BLaER1 (cell line): ENCODE data around the gene RNFT2.
A peak's percentile ranks its signal among the peaks of the same experiment; 100 is the strongest.

Experiments
- H3K27ac ChIP-seq: shearing (Covaris generic); formaldehyde crosslinking; 2 replicates; pipeline ENCODE4 v1.8.1; 2022
- H3K27me3 ChIP-seq: shearing (Covaris generic); formaldehyde crosslinking; 2 replicates; pipeline ENCODE4 v1.8.1; 2022
- H3K36me3 ChIP-seq: shearing (Covaris generic); formaldehyde crosslinking; 2 replicates; pipeline ENCODE4 v1.8.1; 2022
- H3K4me1 ChIP-seq: shearing (Covaris generic); formaldehyde crosslinking; 2 replicates; pipeline ENCODE4 v1.8.1; 2022
- H3K4me2 ChIP-seq: shearing (Covaris generic); formaldehyde crosslinking; 2 replicates; pipeline ENCODE4 v1.8.1; 2022
- H3K4me3 ChIP-seq: shearing (Covaris generic); formaldehyde crosslinking; 2 replicates; pipeline ENCODE4 v1.8.1; 2022
- H3K9ac ChIP-seq: shearing (Covaris generic); formaldehyde crosslinking; 2 replicates; pipeline ENCODE4 v1.8.1; 2022
- H3K9me3 ChIP-seq: shearing (Covaris generic); formaldehyde crosslinking; 2 replicates; pipeline ENCODE4 v1.8.1; 2022
- H4K20me1 ChIP-seq: shearing (Covaris generic); formaldehyde crosslinking; 2 replicates; pipeline ENCODE4 v1.8.1; 2022
- Cebpa-rat ChIP-seq: shearing (Covaris generic); IDR thresholded peaks from 2 replicates; pipeline ENCODE4 v1.8.1; 2022

Gene RNFT2

DNA sequence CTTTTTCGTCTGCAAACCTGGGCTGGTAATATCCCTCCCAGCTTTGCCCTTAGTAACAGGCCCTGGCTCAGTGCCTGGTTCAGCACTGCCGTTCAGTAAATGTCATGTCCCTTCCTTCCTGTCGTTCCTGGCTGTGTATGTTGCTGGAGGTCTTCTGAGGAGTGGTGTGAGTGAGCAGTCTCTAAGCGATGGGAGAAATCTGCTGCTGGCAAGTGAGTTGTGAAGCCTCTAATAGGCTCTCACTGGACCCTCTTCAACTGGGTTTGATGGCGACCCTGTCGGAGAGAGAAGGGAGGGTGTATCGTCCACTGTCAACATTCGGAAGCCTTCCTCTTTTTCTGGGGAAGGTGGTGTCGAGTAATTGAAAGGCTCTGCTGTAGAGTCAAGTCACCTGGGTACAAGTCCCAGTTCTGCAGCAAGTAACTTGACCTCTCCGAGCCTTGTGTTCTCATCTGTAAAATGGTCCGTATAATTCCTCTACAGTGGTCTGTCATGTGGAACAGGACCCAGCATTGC lies 80.3 kb downstream of the RNFT2 start:
- Histone ChIP-seq H3K9me3 (no peaks in the 10 kb centered on the region), H3K27ac (peak overlapping the region; percentile 84), H3K4me3 (peak overlapping the region; percentile 74), H3K4me2 (peak overlapping the region; percentile 93), H3K27me3 (no peaks in the 10 kb centered on the region), H3K9ac (peak overlapping the region; percentile 91), H3K36me3 (no peaks in the 10 kb centered on the region), H3K4me1 (peaks cover 69% of the 10 kb centered on the region), H4K20me1 (no peaks in the 10 kb centered on the region)
- TF ChIP-seq Cebpa-rat = no peak

DNA sequence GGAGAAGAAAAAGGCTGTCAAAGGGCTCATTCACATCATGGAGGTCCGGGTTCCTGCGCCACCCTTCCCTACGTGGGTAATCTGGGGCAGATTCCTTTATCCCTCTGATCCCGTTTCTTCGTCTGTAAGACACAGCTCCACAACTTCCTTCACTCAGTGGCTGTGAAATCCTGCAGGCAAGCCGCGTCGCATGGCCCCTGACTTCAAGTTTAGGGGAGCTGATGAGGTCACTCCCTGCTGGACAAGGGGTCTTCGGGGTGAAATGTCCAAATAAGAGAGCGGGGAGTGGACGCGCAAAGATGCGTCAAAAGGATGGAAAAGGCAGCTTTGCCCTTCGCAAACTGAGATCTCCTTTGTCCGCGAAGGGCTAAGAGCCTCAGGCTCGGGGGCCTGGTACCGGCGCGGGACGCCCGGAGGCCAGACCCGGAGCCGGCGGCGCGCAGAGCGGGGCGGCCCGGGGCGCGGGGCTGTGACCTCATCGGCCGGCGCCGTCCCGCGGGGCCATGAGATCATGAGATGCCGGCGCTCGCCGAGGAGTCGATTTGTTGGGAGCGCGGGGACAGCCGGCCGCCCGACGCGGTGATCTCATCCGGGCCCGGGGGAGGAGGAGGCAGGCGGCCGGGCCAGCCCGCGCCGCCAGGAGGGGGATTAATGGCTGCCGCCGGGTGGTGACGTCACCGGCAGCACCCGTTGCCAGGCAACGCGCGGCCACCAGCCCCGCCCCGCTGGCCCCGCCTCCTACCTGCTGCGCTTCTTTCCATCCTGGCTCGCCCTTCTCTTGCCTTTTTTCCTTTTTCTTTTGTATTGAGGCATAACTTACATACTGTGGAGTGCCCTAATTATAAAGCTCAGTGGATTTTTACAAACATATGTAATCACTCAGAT lies 81.1 kb downstream of the RNFT2 start:
- no peak for TF ChIP-seq Cebpa-rat
- H3K27me3 ChIP-seq = no peaks in the 10 kb centered on the region
- H3K4me1 ChIP-seq = peaks cover 64% of the 10 kb centered on the region

DNA sequence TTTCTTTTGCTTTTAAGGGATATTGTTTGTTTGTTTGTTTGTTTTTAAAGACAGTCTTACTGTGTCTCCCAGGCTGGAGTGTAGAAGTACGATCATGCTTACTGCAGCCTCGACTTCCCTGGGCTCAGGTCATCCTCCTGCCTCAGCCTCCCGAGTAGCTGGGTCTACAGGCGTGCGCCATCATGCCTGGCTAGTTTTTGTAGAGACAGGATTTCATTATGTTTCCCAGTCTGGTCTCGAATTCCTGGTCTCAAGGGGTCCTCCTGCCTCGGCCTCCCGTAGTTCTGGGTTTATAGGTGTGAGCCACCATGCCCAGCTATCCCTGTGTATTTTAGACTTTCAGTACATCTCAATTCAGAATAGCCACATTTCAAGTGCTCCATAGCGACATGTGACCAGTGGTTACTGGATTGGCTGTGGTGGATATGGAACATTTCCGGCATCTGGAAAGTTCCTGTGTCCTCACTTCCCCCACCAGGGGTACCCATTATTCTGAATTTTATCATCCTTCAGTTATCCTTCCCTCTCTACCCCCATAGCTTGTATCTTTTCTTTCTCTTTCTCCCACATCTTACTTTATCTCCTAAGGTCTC lies 82.0 kb downstream of the RNFT2 start:
- Histone ChIP-seq H3K27me3 (no peaks in the 10 kb centered on the region), H3K4me1 (peaks cover 54% of the 10 kb centered on the region), H3K4me3 (no peak overlapping the region), H3K4me2 (peak overlapping the region; percentile 93), H3K9me3 (peaks cover 12% of the 10 kb centered on the region; the same call in 1 of the 2 replicates), H3K27ac (no peak overlapping the region), H3K9ac (no peak overlapping the region), H3K36me3 (peaks cover 7% of the 10 kb centered on the region; the same call in 1 of the 2 replicates), H4K20me1 (no peaks in the 10 kb centered on the region)
- TF ChIP-seq Cebpa-rat = no peak

More for the DNA sequence above, 81.1 kb downstream of the RNFT2 start:
- H3K27ac ChIP-seq = peak overlapping the region; percentile 84
- peak overlapping the region; percentile 91 for H3K9ac ChIP-seq
- H3K4me3 ChIP-seq = peak overlapping the region; percentile 74
- H3K36me3 ChIP-seq = no peaks in the 10 kb centered on the region
- H3K9me3 ChIP-seq = peaks cover 3% of the 10 kb centered on the region; the same call in 1 of the 2 replicates
- H4K20me1 ChIP-seq = no peaks in the 10 kb centered on the region
- peak overlapping the region; percentile 93 for H3K4me2 ChIP-seq

DNA sequence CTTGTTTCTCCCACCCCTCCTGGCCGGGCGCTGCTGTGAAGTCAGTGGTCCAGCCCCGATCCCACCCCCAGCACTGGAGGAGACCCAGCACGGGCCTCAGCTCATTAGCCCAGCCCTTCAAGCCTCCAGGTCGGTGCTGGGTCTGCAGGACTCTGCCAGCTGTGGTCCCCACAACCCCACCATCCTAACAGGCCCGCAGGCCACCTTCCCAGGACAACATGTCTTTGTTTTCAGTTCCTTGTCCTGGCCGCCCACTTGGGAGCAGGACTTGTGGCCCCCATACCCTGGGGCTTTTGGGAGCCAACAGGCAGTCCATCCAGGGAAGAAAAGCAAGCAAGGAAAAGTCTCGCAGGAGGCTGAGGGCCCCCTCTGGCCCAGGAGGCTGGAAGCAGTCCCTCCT lies 83.2 kb downstream of the RNFT2 start:
- Histone ChIP-seq H3K4me1 (peaks cover 43% of the 10 kb centered on the region), H3K4me3 (no peak overlapping the region), H4K20me1 (no peaks in the 10 kb centered on the region), H3K9ac (no peak overlapping the region; the same call in 1 of the 2 replicates), H3K27me3 (no peaks in the 10 kb centered on the region), H3K4me2 (peak overlapping the region; percentile 36), H3K27ac (no peak overlapping the region), H3K9me3 (peaks cover 13% of the 10 kb centered on the region; the same call in 1 of the 2 replicates), H3K36me3 (peaks cover 8% of the 10 kb centered on the region; the same call in 1 of the 2 replicates)
- TF ChIP-seq Cebpa-rat = no peak

DNA sequence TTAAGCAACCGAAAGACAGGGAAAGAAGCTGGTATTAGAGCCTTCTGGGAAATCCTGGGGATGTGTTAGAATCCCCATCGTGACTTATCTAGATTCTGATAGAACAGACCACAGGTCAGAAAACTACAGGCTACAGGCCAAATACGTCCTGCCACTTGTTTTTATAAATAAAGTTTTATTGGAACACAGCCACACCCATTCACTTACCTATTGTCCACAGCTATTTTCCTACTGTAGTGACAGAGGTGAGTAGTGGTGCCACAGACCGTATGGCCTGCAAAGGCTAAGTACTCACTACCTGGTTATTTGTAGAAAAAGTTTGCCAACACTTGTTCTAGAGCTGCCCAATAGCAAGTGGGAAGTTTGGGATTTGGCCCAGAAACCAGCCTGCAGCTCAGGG lies 89.3 kb downstream of the RNFT2 start:
- Histone ChIP-seq H3K4me3 (no peak overlapping the region), H3K36me3 (peaks cover 8% of the 10 kb centered on the region; the same call in 1 of the 2 replicates), H3K4me2 (no peak overlapping the region), H3K27ac (no peak overlapping the region), H3K4me1 (no peaks in the 10 kb centered on the region), H3K27me3 (no peaks in the 10 kb centered on the region), H3K9me3 (peaks cover 13% of the 10 kb centered on the region; the same call in 1 of the 2 replicates), H4K20me1 (no peaks in the 10 kb centered on the region), H3K9ac (no peak overlapping the region)
- TF ChIP-seq Cebpa-rat = no peak

DNA sequence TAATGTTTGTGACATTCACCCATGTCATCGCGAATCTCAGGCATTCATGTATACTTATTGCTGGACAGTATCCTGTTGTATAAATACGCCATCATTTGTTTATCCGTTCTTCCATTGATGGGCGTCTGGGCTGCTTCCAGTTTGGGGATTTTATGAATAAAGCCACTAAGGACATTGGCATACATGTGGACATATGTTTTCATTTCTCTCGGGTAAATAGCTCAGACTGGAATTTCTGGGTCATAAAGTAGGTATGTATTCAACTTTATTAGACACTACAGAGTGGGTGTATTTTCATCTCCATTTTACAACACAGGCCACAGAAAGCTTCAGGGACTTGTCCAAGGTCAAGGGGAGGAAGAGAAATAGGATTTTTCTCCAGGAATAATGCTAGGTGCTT lies 94.2 kb downstream of the RNFT2 start:
- peaks cover 30% of the 10 kb centered on the region for H3K36me3 ChIP-seq
- H3K4me3 ChIP-seq = no peak overlapping the region
- no peaks in the 10 kb centered on the region for H3K27me3 ChIP-seq
- TF ChIP-seq Cebpa-rat = no peak
- no peaks in the 10 kb centered on the region for H4K20me1 ChIP-seq
- H3K9ac ChIP-seq = no peak overlapping the region
- H3K4me2 ChIP-seq = no peak overlapping the region
- peaks cover 6% of the 10 kb centered on the region; the same call in 1 of the 2 replicates for H3K9me3 ChIP-seq
- no peak overlapping the region for H3K27ac ChIP-seq
- no peaks in the 10 kb centered on the region for H3K4me1 ChIP-seq

DNA sequence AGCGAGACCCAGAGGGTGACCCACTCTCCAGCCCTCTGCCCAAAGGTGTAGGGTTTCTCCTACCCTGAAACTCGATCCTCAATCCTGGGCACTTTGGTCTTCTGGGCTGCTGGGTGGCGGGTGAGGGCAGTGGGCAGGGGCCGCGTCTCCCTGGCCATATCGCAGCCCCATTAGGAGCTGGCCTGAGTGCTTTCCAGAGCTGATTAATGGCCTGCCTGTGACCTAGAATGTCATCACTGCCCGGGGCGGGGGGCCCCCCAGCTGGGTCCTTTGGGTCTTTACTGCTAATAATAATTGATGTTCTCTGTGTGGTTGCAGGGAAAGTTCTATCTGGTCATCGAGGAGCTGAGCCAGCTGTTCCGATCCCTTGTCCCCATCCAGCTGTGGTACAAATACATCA lies 95.4 kb downstream of the RNFT2 start:
- Histone ChIP-seq H4K20me1 (no peaks in the 10 kb centered on the region), H3K9me3 (peaks cover 8% of the 10 kb centered on the region), H3K27me3 (no peaks in the 10 kb centered on the region), H3K36me3 (peaks cover 35% of the 10 kb centered on the region), H3K4me1 (no peaks in the 10 kb centered on the region), H3K4me2 (no peak overlapping the region), H3K4me3 (no peak overlapping the region), H3K9ac (no peak overlapping the region), H3K27ac (no peak overlapping the region)
- no peak for TF ChIP-seq Cebpa-rat

DNA sequence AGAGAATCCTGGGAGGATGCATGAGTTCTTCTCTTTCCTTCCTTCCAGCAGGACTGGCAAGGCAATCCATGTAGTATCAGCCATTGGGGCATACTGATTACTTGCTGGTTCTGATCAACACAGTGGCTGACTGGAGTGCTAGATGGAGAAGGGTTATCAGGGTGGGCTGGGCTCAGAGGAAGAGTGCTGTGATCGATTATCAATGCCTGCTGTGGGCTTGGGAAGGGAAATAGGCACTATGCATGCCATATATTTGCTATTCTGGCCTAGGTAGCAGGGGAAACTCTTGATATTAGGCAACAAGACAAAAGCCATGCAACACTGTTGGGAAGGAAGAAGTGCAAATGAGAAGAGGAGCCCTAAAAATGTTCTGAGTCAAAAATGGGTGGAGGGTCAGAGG lies 97.4 kb downstream of the RNFT2 start:
- no peak for TF ChIP-seq Cebpa-rat
- no peak overlapping the region for H3K27ac ChIP-seq
- H3K9ac ChIP-seq = no peak overlapping the region

DNA sequence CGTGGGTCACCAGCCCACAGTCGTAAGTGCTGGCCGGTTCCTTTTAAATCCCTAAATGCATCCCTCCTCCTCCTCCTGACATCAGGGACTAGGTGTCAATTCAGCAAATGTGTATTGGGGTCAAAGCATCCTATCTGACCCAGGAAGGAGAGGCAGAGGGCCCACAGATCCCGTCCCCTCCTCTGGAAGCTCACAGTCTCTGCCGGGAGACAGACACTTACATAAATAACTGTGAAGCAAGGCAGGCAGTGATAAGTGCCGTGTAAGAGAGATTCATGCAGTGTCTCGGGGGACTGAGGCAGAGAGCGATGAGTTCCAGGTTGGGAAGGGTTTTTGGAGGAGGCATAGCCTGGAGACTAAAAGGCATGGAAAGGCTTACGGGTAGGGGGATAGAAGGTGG lies 99.0 kb downstream of the RNFT2 start:
- H3K36me3 ChIP-seq = peaks cover 39% of the 10 kb centered on the region
- no peak for TF ChIP-seq Cebpa-rat
- H3K9me3 ChIP-seq = peaks cover 8% of the 10 kb centered on the region
- H3K9ac ChIP-seq = no peak overlapping the region
- no peaks in the 10 kb centered on the region for H4K20me1 ChIP-seq
- no peaks in the 10 kb centered on the region for H3K4me1 ChIP-seq
- no peaks in the 10 kb centered on the region for H3K27me3 ChIP-seq
- no peak overlapping the region for H3K27ac ChIP-seq
- no peak overlapping the region for H3K4me3 ChIP-seq
- H3K4me2 ChIP-seq = no peak overlapping the region

More for the DNA sequence above, 97.4 kb downstream of the RNFT2 start:
- Histone ChIP-seq H3K4me1 (no peaks in the 10 kb centered on the region), H3K36me3 (peaks cover 39% of the 10 kb centered on the region), H3K4me2 (no peak overlapping the region), H3K27me3 (no peaks in the 10 kb centered on the region), H3K4me3 (no peak overlapping the region), H4K20me1 (no peaks in the 10 kb centered on the region), H3K9me3 (peaks cover 8% of the 10 kb centered on the region)

DNA sequence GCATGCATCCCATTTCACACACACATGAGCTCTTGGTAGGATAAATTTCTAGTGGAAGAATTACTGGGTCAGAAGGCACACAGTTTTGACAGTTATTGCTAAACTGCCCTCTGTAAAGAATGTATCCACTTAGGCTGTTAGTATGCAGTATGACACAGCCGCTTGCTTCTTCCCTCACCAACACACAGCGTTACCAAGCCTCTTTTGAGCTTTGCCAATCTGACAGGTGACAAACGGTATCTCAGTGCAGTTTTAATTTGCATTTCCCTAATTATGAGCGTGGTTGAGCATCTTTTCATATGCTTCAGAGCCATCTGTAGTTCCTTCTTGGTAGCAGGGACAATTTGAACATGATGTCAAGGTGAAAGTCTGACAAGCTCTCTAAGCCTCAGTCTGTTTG lies 100.2 kb downstream of the RNFT2 start:
- Histone ChIP-seq H3K9ac (no peak overlapping the region), H3K9me3 (peaks cover 8% of the 10 kb centered on the region), H3K4me1 (no peaks in the 10 kb centered on the region), H3K36me3 (peaks cover 39% of the 10 kb centered on the region), H3K27ac (no peak overlapping the region), H4K20me1 (no peaks in the 10 kb centered on the region), H3K4me2 (no peak overlapping the region), H3K27me3 (no peaks in the 10 kb centered on the region), H3K4me3 (no peak overlapping the region)
- TF ChIP-seq Cebpa-rat = no peak
